GM15510 (cell line): ENCODE results near the gene TALDO1.

ENCODE experiments used
- POLR2A ChIP-seq: IDR thresholded peaks from 3 replicates; pipeline ENCODE4 v1.6.1; 2011; ENCODE audit warnings: borderline replicate concordance; ENCODE audit not compliant: insufficient read length; ENCODE audit errors: extremely low read depth

The TALDO1 gene

DNA sequence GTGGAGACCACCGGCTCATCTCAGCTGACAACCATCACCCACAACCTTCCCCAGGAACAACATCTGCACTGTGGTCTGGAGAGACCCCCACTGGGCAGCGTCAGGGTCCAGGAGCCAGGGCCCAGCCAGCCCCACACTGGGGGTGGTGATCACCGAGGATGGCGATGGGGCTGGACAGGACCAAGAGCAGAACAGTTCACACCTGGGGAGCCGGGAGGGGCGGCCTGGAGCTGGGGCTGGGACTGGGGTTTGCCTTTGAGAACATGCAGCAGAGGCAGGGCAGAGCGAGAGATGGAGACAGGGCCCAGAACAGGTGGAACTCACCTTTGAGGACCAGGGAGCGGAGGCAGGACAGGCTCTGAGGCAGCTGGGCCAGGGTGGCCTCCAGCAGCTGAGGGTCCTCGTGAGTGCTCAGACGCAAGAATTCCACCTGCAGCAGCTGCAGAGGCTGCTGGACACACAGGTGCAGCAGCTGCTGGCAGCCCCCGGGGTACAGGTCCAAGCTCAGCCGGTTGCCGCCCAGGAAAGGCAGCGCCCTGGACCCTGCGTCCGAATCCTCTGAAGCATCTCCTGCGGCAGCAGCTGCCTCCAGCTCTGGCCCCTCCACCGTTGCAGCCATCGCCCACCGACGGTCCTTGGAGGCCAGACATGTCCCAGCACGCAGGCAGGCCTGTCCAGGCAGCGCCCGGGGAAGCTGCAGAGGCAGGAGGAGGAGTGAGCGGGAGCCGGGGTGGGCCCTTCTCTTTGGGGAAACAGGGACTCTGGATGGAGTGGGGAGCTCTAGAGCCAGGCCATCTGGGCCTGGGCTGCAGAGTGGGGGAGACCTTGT lies 56.7 kb downstream of the TALDO1 start:
- no peak for TF ChIP-seq POLR2A

DNA sequence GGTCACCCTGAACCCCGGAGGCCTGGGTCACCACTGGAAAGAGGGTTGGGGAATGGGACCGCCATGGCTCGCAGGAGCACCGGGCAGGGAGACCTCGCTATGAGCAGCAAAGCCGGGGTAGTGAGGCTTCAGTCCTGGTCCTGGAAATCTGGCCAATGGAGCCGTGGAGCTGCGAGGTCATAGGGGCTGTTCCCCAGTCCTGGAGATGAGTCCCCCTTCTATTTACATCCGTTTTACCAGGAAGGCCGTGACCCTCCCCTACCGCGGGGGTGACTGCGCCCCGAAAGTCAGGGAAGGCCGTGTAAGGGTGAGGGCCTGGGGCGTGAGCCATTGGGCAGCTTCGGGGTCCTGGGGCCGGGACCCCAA lies 57.3 kb downstream of the TALDO1 start:
- no peak for TF ChIP-seq POLR2A

DNA sequence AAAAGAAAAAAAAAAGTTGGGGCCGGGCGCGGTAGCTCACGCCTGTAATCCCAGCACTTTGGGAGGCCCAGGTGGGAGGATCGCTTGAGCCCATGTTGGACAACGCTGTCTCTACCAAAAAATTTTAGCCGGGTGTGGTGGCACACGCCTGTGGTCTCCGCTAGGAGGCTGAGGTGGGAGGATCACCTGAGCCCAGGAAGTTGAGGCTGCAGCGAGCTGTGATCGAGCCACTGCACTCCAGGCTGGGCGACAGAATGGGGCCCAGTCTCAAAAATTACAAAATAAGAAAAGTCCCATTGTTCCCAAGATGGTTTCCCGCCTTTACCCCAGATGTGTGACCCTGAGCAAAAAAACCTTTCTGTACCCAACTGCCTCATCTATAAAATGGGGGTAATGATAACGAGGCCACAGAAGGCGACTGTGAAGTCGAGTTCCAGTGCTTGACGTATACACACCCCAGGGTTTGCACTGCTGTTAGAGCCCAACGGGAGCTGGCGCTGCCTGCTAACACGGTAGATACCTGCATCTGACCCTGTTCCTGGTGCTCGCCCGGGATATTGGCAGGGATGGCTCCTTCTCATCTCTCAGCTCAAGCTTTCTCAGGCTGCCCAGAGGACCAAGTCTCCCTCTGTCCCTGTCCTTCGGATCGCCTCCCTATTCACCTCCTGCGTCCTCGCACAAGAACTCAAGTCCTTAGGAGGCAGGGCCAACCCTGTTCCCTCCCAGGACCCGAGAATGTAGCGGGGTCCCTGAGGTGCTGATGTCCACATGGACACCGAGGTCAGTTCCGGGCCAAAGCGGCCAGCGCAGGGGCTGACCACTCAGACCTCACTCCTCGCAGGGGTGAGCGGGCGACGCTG lies 61.4 kb downstream of the TALDO1 start:
- no peak for TF ChIP-seq POLR2A

- peak; percentile 91 for TF ChIP-seq POLR2A
Observed at GRCh38 chr11:809287-810039, 62.2 kb downstream of the TALDO1 start, which contains the start of gene RPLP2. Gene RPLP2, plus strand, starts transcription at chr11:809967. Its CDS starts 268 bp downstream, at chr11:810235.

GRCh38 chr11:810040-810567 lies 62.8 kb downstream of the TALDO1 start:
- TF ChIP-seq POLR2A = no peak

DNA sequence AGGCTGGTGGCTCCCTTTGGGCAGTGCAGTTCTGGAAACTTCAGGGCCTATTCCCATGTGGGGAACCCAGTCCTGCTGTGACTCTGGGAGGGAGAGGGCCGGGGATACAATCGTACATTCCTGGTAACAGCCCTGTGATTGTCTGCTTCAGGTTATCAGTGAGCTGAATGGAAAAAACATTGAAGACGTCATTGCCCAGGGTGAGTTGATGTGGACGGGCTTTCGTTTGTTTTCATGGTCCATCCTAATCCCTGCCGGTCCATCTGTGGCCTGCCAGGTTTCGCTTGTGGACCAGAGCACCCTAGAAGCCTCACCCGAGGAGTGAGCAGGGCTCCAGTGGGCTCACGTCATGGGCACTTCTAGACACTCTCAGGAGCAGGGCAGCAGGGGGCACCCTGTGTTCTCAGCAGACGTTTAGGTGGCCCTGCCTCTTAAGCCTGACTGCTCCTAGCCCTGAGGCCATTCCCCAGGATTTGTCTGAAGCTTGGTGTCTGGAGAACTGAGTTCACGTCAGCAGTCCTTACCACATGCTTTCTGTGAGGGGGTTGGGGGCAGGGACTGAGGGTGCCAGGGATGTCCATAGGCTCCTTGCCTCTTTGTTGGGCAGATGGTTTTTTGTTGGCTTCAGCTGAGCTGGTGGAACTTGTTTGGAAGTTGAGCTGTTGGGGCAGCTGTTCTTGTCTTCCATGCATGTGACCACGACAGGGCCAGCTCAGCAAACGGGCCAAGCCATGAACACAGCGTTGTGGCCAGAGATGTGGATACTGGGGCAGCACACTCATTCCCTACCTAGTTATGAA lies 64.4 kb downstream of the TALDO1 start:
- no peak for TF ChIP-seq POLR2A

- no peak for TF ChIP-seq POLR2A
Observed at GRCh38 chr11:812390-812789, 65.1 kb downstream of the TALDO1 start.

- TF ChIP-seq POLR2A = no peak
Observed at GRCh38 chr11:813072-813455, 65.8 kb downstream of the TALDO1 start.

- TF ChIP-seq POLR2A = no peak
Observed at GRCh38 chr11:813456-814096, 66.3 kb downstream of the TALDO1 start.
